ENCODE measurements around the gene RERE.
"Not testable (repeated sequence)": the region's sequence is repeated elsewhere in the genome, so short reads cannot be mapped to it uniquely, and the experiment has no call there.

Gene RERE

GRCh38 chr1:8512504-8512903 is 304.9 kb downstream of the RERE start:
- DNase-seq (ENCODE audit: low read depth), result no peak

GRCh38 chr1:8510041-8510823 is 307.2 kb downstream of the RERE start:
- peak; percentile 61 for DNase-seq (ENCODE audit: low read depth)

GRCh38 chr1:8509579-8509978 is 307.9 kb downstream of the RERE start:
- DNase-seq (ENCODE audit: low read depth), result no peak

- DNase-seq (ENCODE audit: low read depth), result no peak
Observed at GRCh38 chr1:8506995-8507615, 310.3 kb downstream of the RERE start.

- DNase-seq (ENCODE audit: low read depth), result no peak
Observed at GRCh38 chr1:8506456-8506855, 311.0 kb downstream of the RERE start.

- no peak for DNase-seq (ENCODE audit: low read depth)
Observed at GRCh38 chr1:8503842-8504241, 313.6 kb downstream of the RERE start.

- not testable (repeated sequence) for DNase-seq (ENCODE audit: low read depth)
Observed at GRCh38 chr1:8502949-8503348, 314.5 kb downstream of the RERE start.

GRCh38 chr1:8497210-8497819 is 320.1 kb downstream of the RERE start:
- no peak for DNase-seq (ENCODE audit: low read depth)

- DNase-seq (ENCODE audit: low read depth), result no peak
Observed at GRCh38 chr1:8496473-8496872, 321.0 kb downstream of the RERE start.

- peak; percentile 26 for DNase-seq (ENCODE audit: low read depth)
Observed at GRCh38 chr1:8495928-8496401, 321.5 kb downstream of the RERE start.

- no peak for DNase-seq (ENCODE audit: low read depth)
Observed at GRCh38 chr1:8494681-8495080, 322.8 kb downstream of the RERE start.

- no peak for DNase-seq (ENCODE audit: low read depth)
Observed at GRCh38 chr1:8493916-8494540, 323.4 kb downstream of the RERE start.

GRCh38 chr1:8487249-8487648 is 330.2 kb downstream of the RERE start:
- DNase-seq (ENCODE audit: low read depth), result no peak

- no peak for DNase-seq (ENCODE audit: low read depth)
Observed at GRCh38 chr1:8486047-8486446, 331.4 kb downstream of the RERE start.

- DNase-seq (ENCODE audit: low read depth), result no peak
Observed at GRCh38 chr1:8483586-8483985, 333.9 kb downstream of the RERE start.

- no peak for DNase-seq (ENCODE audit: low read depth)
Observed at GRCh38 chr1:8482979-8483381, 334.5 kb downstream of the RERE start.

- DNase-seq (ENCODE audit: low read depth), result no peak
Observed at GRCh38 chr1:8481650-8482380, 335.6 kb downstream of the RERE start.

- DNase-seq (ENCODE audit: low read depth), result no peak
Observed at GRCh38 chr1:8478566-8478965, 338.9 kb downstream of the RERE start.

GRCh38 chr1:8477983-8478362 is 339.5 kb downstream of the RERE start:
- no peak for DNase-seq (ENCODE audit: low read depth)

- DNase-seq (ENCODE audit: low read depth), result no peak
Observed at GRCh38 chr1:8477166-8477982, 340.1 kb downstream of the RERE start.

GRCh38 chr1:8476006-8476405 is 341.4 kb downstream of the RERE start:
- DNase-seq (ENCODE audit: low read depth), result no peak

All from stimulated activated CD4-positive, alpha-beta T cell treated with anti-CD3 and anti-CD28 coated beads, Interleukin-2, amount 100 ng/mL, for 4 hours (primary cell).